Uterus (tissue), 2 donors: ENCODE results near the gene SRSF11.

Source experiments
- POLR2A ChIP-seq, 2 donors: fragments of 450-650 bp; IDR thresholded peaks; one replicate each; pipeline ENCODE4 v1.6.1; 2016; ENCODE audit warnings: antibody characterized with exemption in 2 of 2, mild to moderate bottlenecking in 1 of 2, moderate library complexity in 1 of 2
- TF ChIP-seq, protein P1 (sequence below), 4 experiments: fragments of 200-600 bp in 2 of 4; fragments of 450-650 bp in 2 of 4; sonication (generic) in 2 of 4; IDR thresholded peaks; one replicate each; pipeline ENCODE4 v1.5.1; 2016 to 2019; ENCODE audit warnings: antibody characterized with exemption in 4 of 4, mild to moderate bottlenecking in 2 of 4, moderate library complexity in 1 of 4

DNA sequence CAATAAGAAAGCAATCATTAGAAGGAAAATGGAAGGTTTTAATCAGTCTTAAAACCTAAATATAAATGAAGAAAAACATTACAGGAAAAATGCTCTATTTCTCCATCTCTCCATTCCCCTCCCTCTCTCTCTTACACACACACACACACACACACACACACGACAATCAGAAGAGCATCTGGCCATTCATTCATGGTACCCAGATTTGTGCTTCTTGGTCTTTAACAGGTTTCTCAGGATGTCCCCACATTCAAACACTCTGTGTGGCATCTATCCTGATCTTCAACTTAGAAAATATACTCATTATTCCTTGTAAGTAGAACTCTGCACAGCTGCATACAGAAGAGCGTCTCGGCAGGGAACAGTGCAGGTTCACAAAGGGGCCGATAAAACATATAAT is 16.6 kb upstream of the SRSF11 start:
- TF ChIP-seq, protein P1, sequence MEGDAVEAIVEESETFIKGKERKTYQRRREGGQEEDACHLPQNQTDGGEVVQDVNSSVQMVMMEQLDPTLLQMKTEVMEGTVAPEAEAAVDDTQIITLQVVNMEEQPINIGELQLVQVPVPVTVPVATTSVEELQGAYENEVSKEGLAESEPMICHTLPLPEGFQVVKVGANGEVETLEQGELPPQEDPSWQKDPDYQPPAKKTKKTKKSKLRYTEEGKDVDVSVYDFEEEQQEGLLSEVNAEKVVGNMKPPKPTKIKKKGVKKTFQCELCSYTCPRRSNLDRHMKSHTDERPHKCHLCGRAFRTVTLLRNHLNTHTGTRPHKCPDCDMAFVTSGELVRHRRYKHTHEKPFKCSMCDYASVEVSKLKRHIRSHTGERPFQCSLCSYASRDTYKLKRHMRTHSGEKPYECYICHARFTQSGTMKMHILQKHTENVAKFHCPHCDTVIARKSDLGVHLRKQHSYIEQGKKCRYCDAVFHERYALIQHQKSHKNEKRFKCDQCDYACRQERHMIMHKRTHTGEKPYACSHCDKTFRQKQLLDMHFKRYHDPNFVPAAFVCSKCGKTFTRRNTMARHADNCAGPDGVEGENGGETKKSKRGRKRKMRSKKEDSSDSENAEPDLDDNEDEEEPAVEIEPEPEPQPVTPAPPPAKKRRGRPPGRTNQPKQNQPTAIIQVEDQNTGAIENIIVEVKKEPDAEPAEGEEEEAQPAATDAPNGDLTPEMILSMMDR (IDR thresholded peaks at IDR 0.05): no peak
- TF ChIP-seq POLR2A (IDR thresholded peaks at IDR 0.05): no peak
